ENCODE results near the gene KDM5B. TPM values are rescaled to one million over a fixed set of nuclear protein-coding genes. Genes with fewer than 3 reads are reported as not detected.

The KDM5B gene
- total RNA-seq, 1 experiment from 2014 or later, result 83.6 TPM

- Histone ChIP-seq H3K27ac (ENCODE audit: low read length) (no peak overlapping the region), H3K9me3 (ENCODE audit: control insufficient read depth, insufficient read depth, low read depth, low read length) (no peaks in the 10 kb centered on the region), H3K4me3 (ENCODE audit: low read depth in 2 of 2, low read length in 2 of 2) (no peak overlapping the region), H3K27me3 (ENCODE audit: control insufficient read depth, insufficient read depth, low read length) (no peaks in the 10 kb centered on the region), H3K4me1 (ENCODE audit: control insufficient read depth, insufficient read depth, low read length) (no peaks in the 10 kb centered on the region), H3K36me3 (ENCODE audit: control insufficient read depth, insufficient read depth, low read length) (peaks cover 86% of the 10 kb centered on the region)
- DNase-seq (ENCODE audit: low read depth, low spot score) (no peak), ATAC-seq (no peak)
- POLR2A ChIA-PET, result no interaction called here
- CTCF ChIA-PET, result no interaction called here
- no TSS peak for BruUV-seq (replicated peaks)
- in situ Hi-C loops (cut with HindIII; ENCODE audit: low pct_unique_long_range_greater_than_20kb, low sequenced_read_pairs) (no loop called here), intact Hi-C loops (cut with micrococcal nuclease; ENCODE audit: unreplicated experiment) (no loop called here)
- TF ChIP-seq CTCF (IDR thresholded peaks at IDR 0.05) (no peak), SIN3A (IDR thresholded peaks at IDR 0.05; ENCODE audit: borderline replicate concordance, insufficient read depth, low read depth, low read length) (no peak), POLR2AphosphoS5 (IDR thresholded peaks at IDR 0.05; ENCODE audit: low read depth, low read length) (no peak), TCF7L2 (IDR thresholded peaks at IDR 0.05; ENCODE audit: low read depth, low read length) (no peak)
- TF ChIP-seq, protein P1, sequence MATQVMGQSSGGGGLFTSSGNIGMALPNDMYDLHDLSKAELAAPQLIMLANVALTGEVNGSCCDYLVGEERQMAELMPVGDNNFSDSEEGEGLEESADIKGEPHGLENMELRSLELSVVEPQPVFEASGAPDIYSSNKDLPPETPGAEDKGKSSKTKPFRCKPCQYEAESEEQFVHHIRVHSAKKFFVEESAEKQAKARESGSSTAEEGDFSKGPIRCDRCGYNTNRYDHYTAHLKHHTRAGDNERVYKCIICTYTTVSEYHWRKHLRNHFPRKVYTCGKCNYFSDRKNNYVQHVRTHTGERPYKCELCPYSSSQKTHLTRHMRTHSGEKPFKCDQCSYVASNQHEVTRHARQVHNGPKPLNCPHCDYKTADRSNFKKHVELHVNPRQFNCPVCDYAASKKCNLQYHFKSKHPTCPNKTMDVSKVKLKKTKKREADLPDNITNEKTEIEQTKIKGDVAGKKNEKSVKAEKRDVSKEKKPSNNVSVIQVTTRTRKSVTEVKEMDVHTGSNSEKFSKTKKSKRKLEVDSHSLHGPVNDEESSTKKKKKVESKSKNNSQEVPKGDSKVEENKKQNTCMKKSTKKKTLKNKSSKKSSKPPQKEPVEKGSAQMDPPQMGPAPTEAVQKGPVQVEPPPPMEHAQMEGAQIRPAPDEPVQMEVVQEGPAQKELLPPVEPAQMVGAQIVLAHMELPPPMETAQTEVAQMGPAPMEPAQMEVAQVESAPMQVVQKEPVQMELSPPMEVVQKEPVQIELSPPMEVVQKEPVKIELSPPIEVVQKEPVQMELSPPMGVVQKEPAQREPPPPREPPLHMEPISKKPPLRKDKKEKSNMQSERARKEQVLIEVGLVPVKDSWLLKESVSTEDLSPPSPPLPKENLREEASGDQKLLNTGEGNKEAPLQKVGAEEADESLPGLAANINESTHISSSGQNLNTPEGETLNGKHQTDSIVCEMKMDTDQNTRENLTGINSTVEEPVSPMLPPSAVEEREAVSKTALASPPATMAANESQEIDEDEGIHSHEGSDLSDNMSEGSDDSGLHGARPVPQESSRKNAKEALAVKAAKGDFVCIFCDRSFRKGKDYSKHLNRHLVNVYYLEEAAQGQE (IDR thresholded peaks at IDR 0.05; ENCODE audit: insufficient read depth in 1 of 2, low read depth in 2 of 2, low read length in 1 of 2), result no peak
Measured at GRCh38 chr1:202733251-202733650, 75.0 kb downstream of the KDM5B start.

DNA sequence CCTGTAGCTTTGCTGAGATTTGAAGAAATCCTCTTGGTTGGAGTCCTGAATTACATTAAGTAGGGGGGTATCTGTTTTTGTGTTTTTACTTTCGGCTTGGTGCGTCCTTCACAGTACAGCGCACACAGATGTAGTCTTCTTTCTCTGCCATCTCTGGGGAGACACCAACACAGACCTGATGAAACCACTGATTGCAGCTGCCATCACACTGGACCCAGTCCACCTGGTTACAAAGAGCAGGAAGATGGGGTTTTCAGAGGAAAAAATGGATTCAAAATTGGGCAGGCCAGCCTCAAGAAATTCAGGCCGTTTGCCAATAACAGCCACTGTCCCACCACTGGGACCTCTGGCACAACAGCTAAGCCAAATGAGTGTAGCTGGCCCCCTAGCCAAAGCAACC lies 79.3 kb downstream of the KDM5B start:
- no peaks in the 10 kb centered on the region for H3K9me3 ChIP-seq (ENCODE audit: control insufficient read depth, insufficient read depth, low read depth, low read length)
- ChIA-PET POLR2A (interaction anchor here (0.7 kb wide), 1 partner anchor 245 kb away, joined by 3 read pairs; no protein-coding TSS in a partner anchor), CTCF (no interaction called here)
- H3K27ac ChIP-seq (ENCODE audit: low read length), result no peak overlapping the region
- DNase-seq (ENCODE audit: low read depth, low spot score) (no peak), ATAC-seq (no peak)
- in situ Hi-C loops (cut with HindIII; ENCODE audit: low pct_unique_long_range_greater_than_20kb, low sequenced_read_pairs) (no loop called here), intact Hi-C loops (cut with micrococcal nuclease; ENCODE audit: unreplicated experiment) (no loop called here)
- H3K36me3 ChIP-seq (ENCODE audit: control insufficient read depth, insufficient read depth, low read length), result peaks cover 73% of the 10 kb centered on the region
- H3K4me3 ChIP-seq (ENCODE audit: low read depth in 2 of 2, low read length in 2 of 2), result no peak overlapping the region
- BruUV-seq (replicated peaks), result no TSS peak
- H3K27me3 ChIP-seq (ENCODE audit: control insufficient read depth, insufficient read depth, low read length), result no peaks in the 10 kb centered on the region
- no peaks in the 10 kb centered on the region for H3K4me1 ChIP-seq (ENCODE audit: control insufficient read depth, insufficient read depth, low read length)
- TF ChIP-seq, protein P1 (IDR thresholded peaks at IDR 0.05; ENCODE audit: insufficient read depth in 1 of 2, low read depth in 2 of 2, low read length in 1 of 2), result no peak
- TF ChIP-seq SIN3A (IDR thresholded peaks at IDR 0.05; ENCODE audit: borderline replicate concordance, insufficient read depth, low read depth, low read length) (no peak), POLR2AphosphoS5 (IDR thresholded peaks at IDR 0.05; ENCODE audit: low read depth, low read length) (no peak), TCF7L2 (IDR thresholded peaks at IDR 0.05; ENCODE audit: low read depth, low read length) (no peak), CTCF (IDR thresholded peaks at IDR 0.05) (no peak)

All from Panc1 (cell line).